ENCODE data around the gene BACH2.
A peak's percentile ranks its signal among the peaks of the same experiment; 100 is the strongest.
"Not testable (repeated sequence)": the region's sequence is repeated elsewhere in the genome, so short reads cannot be mapped to it uniquely, and the experiment has no call there.

Gene BACH2

DNA sequence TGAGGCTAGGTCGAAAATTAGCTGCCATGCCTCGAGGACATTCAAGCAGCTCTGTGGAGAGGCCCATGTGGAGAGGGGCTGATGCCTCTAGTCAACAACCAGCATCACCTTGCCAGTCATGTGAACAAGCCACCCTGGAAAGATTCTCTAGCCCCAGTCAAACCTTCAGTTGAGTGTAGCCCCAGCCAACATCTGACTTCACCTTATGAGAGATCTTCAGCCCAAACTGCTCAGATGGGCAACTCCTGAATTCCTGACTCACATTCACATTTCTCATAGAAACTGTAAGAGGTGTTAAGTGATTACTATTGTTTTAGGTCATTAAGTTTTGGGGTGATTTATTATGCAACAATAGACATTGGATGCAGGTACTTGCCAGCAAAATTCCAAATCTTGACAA lies 357.5 kb downstream of the BACH2 start:
- DNase-seq (ENCODE audit: low read depth) = no peak

DNA sequence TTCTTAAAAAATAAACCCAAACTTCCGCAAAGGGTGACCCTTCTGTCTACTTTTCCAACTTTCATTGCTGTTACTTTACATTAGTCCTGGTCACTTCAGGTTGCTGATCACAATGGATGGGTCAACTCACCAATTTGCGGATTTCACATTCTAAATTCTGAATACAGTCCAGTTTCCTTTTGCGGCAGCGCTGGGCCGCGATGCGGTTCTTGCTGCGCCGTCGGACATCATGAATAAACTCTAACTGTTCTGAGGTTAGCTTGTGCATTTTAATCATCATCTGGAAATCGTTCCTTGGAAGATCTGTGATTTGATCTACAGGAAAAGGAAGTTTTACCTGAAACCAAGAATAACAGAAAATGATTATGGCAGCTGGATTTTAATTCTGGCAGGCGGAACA lies 358.6 kb downstream of the BACH2 start:
- DNase-seq (ENCODE audit: low read depth) = no peak

GRCh38 chr6:89936177-89936576 lies 360.5 kb downstream of the BACH2 start:
- DNase-seq (ENCODE audit: low read depth) = no peak

DNA sequence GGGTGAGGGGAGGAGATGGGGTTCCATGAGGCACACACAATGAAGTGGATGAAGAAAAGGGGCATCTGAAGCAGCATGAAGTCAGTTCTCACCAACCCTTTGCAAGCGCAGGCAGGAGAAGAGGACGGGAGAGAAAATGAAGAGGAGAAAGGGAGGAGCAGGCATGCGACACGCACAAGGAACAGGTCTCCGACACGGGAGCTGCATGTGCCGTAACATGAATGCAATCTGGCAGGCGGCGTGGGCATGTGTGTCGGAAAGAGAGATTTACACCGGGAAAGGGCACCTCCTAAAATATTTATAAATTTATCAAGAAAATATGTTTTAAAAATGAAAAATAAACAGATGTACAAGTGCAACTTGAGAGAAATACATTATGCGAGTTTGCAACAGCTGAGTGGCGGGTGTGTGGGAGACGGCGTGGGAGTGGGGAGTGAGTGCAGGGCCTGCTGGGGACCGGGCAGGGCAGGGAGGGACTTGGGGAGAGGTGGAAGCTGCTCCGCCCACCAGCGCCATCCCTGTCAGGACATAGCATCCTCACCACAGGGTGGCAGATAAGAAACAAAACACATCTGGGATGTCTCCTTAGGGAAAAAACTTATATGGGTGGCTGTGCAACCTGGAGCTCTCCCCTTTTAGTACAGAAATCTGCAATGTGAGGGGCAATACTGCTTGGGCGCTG lies 361.8 kb downstream of the BACH2 start:
- DNase-seq (ENCODE audit: low read depth) = no peak

DNA sequence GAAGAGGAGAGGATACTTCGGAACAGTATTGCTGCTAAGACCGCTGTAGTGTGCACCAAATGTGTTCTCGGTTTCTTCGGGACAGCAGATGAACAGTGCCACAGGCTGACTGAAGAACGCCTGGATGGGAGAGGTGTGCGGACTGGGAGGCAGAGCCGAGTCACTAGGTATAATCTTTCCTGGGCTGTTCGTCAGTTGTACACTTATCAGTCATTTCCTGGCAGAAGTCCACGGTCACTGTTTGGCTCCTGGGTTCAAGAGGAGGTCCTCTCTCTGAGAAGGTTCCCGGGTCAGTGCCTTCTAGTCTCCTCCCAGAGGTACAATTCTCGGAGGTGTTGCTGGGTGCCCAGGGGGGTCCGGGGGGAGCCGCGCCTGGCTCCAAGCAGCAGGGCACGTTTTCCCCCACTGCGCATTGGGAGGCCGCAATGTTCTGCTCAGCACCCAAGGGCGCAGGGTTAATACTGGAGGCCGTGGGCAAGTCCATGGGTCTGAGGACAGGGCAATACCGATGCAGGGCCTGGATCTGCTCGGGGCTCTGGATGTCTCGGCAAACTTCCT lies 364.3 kb downstream of the BACH2 start:
- no peak for DNase-seq (ENCODE audit: low read depth)

DNA sequence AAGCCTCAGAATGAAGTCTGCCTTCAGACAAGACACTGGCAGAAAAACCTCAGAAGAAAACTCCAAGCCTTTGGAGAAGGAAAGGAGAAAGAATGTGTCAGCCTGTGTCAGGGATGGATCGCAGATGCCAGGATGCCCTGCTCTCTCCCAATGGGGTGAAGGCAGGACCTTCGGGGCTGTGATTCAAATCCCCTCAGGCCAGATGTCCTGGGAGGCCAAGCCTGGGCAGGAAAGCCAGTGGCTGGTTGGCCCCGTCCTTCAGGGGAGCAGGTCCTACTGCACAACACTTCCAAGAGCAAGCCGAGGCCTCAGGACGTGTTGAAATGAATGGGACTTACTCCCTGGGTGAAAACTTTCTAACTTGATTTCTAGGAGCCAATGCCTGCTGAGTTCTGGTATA lies 365.9 kb downstream of the BACH2 start:
- no peak for DNase-seq (ENCODE audit: low read depth)

DNA sequence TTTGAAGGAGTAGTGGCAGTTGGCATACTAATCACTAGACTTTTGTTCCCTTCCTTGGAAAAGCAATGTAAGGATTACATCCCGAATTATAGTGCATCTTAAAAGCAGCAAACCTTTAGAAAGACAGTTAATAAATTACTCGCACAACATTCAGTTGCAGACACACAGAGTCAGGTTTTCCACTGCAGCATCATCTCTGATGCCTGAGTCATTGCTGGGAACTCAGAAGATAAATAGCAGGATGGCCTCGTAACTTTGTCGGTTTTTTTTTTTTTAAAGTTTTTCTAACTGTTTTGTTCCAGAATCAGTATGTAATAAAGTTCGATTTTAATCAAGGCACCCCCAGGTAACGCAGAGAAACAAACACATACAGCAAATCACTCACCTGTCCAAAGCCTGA lies 368.0 kb downstream of the BACH2 start:
- no peak for DNase-seq (ENCODE audit: low read depth)

DNA sequence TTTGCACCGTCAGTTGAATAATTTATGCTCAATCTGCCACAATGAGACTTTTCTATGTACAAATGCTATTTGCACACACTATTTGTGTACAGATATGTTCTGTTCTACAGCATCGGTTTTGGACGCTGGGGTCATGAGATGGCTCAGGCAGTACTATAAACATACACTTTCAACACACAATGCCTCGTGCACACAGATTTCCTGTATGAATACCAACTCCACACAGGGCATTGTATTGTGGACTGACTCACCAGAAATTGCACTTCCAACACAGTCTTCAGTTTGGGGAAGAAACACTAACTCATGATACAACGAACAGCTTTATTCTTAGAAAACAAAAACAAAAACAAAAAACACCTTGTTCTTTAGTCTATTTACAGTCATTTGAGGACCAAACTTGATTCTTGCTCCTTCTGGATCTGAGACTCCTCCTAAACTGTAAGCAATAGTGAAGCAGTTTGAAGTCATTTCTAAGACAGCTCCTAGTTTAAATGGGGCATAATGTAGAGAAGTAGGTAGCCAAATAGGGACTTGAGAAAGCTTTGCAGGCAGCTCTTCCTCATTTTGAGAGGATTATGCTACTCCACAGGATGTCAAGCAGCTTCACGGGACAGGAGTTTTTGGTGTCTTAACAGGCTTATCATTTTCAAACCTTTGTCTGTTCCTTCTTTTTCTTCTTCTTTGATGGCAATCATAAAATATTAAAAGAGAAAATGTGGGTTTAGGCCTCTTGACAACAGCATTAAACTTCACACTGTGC lies 368.7 kb downstream of the BACH2 start:
- no peak for DNase-seq (ENCODE audit: low read depth)

- no peak for DNase-seq (ENCODE audit: low read depth)
These were observed 369.4 kb downstream of the BACH2 start for GRCh38 chr6:89927264-89927663.

- DNase-seq (ENCODE audit: low read depth) = no peak
These were observed 370.8 kb downstream of the BACH2 start for GRCh38 chr6:89925826-89926225.

GRCh38 chr6:89924231-89924630 lies 372.4 kb downstream of the BACH2 start:
- DNase-seq (ENCODE audit: low read depth) = no peak

GRCh38 chr6:89921691-89922090 lies 375.0 kb downstream of the BACH2 start:
- DNase-seq (ENCODE audit: low read depth) = no peak

DNA sequence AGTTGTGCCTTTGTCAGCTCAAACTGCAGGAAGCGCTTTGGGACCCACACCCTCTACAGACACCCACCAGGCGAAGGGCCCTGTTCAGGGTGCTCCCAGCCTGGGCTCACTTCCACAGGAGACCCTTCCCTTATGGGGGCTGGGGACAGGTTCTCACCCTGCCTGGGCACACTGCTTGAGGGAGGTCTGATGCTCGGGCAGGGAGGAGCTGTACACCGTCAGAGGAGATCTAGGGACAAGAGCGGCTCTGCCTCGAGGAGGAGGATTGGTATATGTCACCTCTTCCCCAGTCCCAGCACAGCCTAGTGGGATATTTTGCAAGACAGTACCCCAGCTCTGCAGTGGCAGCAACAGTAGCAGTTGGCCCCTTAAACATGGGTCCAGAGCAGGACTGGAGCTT lies 375.4 kb downstream of the BACH2 start:
- DNase-seq (ENCODE audit: low read depth) = no peak

DNA sequence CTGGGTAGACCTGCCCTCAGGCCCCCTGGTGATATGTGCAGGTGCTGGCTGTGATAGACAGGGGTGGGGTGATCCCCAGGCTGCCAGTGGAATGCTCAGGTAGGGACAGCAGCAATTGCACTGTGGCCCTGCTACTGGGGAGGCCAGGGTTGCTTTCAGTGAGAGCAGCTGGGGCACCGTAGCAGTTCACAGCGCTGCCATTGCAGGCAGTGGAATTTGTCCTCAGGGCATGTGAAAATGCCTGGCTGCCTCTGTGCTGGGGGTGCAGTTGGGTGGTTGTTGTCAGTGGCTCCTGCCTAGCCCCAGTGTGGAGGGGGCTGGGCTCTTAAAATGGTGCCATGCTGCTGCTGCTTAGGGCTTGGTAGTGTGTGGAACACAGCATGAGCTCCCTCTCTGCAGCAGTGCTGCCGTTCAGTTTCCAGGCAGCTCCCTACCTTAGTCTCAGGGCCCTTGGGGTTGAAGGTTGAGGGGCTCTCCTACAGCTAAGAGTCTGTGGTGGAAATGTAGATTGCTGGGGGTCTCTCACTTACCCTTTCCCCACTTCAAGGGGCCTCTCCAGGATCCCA lies 378.8 kb downstream of the BACH2 start:
- no peak for DNase-seq (ENCODE audit: low read depth)

- no peak for DNase-seq (ENCODE audit: low read depth)
These were observed 379.4 kb downstream of the BACH2 start for GRCh38 chr6:89917216-89917615.

DNA sequence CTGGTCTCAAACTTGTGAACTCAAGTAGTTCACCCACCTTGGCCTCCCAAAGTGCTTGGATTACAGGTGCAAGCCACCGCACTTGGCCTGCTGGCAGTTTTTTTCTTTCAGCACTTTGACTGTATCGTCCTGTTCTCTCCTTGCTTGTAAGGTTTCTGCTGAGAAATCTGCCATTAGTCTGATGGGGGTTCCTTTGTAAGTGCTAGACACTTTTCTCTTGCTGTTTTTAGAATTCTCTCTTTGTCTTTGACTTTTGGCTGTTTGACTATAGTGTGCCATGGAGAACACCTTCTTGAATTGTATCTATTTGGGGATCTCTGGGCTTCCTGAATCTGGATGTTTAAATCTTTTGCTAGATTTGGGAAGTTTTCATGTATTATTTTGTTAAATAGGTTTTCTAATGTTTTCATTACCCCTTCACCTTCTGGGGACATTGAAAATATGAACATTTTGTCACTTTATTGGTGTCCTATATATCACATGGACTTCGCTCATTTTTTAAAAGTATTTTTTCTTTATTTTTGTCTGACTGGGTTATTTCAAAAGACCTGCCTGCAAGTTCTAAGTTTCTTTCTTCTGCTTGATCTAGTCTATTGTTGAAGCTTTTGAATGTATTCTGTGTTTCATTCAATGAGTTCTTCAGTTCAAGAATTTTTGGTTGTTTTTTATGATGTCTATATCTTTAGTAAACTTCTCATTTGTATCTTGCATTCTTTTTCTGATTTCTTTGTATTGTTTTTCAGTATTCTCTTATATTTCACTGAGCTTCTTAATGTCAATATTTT lies 380.3 kb downstream of the BACH2 start:
- DNase-seq (ENCODE audit: low read depth) = no peak

DNA sequence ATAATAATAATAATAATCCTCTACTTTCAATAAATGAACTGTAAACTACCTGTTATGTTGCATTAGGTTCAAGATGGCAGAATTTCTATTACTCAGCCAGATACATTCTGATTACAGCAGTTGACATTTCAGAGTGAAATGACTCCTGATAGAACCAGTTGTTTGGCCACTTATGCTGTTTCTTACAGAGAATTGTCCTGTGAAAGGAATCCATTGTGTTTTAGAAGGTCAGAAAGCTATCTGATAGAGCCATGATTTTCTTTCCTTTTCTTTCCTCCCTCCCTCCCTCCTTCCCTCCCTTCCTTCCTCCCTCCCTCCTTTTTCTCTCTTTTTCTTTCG lies 385.8 kb downstream of the BACH2 start:
- no peak for DNase-seq (ENCODE audit: low read depth)

DNA sequence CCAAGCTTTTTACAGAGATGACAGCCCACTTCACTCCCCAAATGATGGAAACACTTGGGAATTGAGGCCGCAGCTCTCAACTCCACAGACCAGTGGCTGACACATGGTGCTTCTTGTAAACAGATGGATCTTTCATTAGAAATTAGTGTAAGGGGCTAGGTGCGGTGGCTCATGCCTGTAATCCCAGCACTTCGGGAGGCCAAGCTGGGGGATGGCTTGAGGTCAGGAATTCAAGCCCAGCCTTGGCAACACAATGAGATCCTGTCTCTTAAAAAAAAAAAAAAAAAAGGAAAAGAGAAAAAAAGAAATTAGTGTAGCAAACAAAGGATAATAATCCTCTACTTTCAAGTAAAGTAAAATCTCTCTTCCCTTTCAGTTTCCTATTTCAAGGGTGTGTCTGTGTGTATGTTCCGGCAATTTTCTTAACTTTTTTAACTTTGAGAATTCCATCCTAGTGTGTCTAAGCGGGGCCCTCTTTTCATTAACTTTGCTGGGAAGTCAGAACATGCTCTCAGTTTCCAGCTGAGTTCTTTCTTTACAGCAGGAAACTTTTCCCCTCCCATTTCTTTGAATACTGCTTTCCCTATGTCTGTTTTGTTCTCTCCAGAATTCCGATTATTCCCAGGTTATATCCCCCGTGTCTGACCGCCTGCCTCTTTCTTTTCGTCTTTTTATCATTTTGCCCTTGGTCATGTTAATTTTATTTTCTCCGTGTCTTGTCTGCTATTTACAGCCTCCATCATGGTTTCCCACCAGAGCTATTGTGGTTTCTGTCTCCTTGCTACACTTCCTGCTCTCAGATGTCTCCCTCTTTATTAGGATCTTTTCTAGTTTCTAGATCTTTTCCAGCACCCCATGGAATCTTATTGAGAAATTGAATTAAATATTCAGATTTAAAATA lies 386.4 kb downstream of the BACH2 start:
- not testable (repeated sequence) for DNase-seq (ENCODE audit: low read depth)

- peak; percentile 14 for DNase-seq (ENCODE audit: low read depth)
These were observed 401.3 kb downstream of the BACH2 start for GRCh38 chr6:89895276-89895874.

GRCh38 chr6:89894169-89894568 lies 402.5 kb downstream of the BACH2 start, which contains the start of gene GJA10:
GJA10 (plus strand) TSS chr6:89894469; CDS start chr6:89894469, 0 bp downstream.
- no peak for DNase-seq (ENCODE audit: low read depth)

DNA sequence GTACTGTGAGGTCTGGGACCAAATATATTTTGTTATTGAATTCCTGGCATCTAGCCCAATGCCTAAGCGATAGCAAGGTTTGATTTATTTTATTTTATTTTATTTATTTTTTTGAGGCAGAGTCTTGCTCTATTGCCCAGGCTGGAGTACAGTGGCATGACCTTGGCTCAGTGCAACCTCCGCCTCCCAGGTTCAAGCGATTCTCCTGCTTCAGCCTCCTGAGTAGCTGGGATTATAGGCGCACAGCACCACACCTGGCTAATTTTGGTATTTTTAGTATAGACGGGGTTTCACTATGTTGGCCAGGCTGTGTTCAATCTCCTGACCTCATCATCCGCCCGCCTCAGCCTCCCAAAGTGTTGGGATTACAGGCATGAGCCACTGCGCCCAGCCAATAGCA lies 404.1 kb downstream of the BACH2 start:
- not testable (repeated sequence) for DNase-seq (ENCODE audit: low read depth)
